Upper lobe of right lung (tissue), 1 donor: ENCODE results near the gene C10orf53. TPM values are rescaled to one million over a fixed set of nuclear protein-coding genes. Genes with fewer than 3 reads are reported as not detected.

Experiments
- ATAC-seq: fragments of 200-7000 bp; cut with Tn5 transposase; one replicate; pipeline ENCODE4 v1.9.1; 2020; ENCODE audit warnings: mild to moderate bottlenecking, moderate library complexity
- DNase-seq: peaks from one replicate; pipeline ENCODE4 v3.0.0-alpha.2; 2020
- H3K27ac ChIP-seq: fragments of 200-600 bp; one replicate; pipeline ENCODE4 v1.8.0; 2022
- H3K27me3 ChIP-seq: fragments of 200-600 bp; one replicate; pipeline ENCODE4 v1.8.0; 2022; ENCODE audit warnings: mild to moderate bottlenecking
- H3K36me3 ChIP-seq: fragments of 200-600 bp; one replicate; pipeline ENCODE4 v1.8.0; 2022
- H3K4me1 ChIP-seq: fragments of 200-600 bp; one replicate; pipeline ENCODE4 v1.8.0; 2022
- H3K4me3 ChIP-seq: fragments of 200-600 bp; one replicate; pipeline ENCODE4 v1.8.0; 2022; ENCODE audit warnings: mild to moderate bottlenecking
- H3K9me3 ChIP-seq: fragments of 200-600 bp; one replicate; pipeline ENCODE4 v1.8.0; 2022
- intact Hi-C: fragments of 100-400 bp; cut with DNase I; formaldehyde crosslinking; loops from one replicate; pipeline ENCODE4 v1.11.0; 2022
- total RNA-seq: library from RNA; stranded (reverse); fragmentation: NEBNext Ultra II Directional; extraction: Animal tissue kit (Norgen Biotek cat#: 25700); gene quantifications from one replicate; pipeline ENCODE4 v1.2.1, GENCODE V29; 2021
- TF ChIP-seq, protein P1 (sequence below): fragments of 200-600 bp; IDR thresholded peaks from one replicate; pipeline ENCODE4 v1.8.0; 2022; ENCODE audit warnings: antibody characterized with exemption
- donor health status: DM: no; HTN: yes; CAD: no; lungs with severe emphysema.

Gene C10orf53
- total RNA-seq, 1 donor from 2014 or later, result not detected

DNA sequence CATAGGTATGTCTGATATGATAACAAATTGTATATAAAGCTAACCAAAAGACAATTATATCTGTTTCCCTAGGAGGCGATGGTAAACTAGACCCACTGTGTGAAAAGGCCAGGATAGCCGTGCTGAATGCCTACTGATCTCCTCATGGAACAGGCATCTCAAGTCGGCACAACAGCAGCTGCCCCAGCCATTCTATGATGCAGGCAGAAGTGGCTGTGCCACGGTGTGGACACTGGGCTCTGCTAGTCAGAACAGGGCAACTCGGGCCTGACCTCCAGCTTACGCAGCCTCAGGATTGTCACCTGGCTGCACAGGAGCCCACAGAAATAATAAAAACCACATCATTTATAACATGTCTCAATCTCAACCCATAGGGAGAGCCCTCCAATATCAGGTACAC is 15.0 kb downstream of the C10orf53 start:
- no peaks in the 10 kb centered on the region for H3K4me1 ChIP-seq
- H3K36me3 ChIP-seq, result no peaks in the 10 kb centered on the region
- no peak overlapping the region for H3K4me3 ChIP-seq
- intact Hi-C loops, result no loop called here
- H3K27me3 ChIP-seq, result peaks cover 21% of the 10 kb centered on the region
- DNase-seq (no peak), ATAC-seq (no peak)
- H3K27ac ChIP-seq, result no peak overlapping the region
- TF ChIP-seq, protein P1, sequence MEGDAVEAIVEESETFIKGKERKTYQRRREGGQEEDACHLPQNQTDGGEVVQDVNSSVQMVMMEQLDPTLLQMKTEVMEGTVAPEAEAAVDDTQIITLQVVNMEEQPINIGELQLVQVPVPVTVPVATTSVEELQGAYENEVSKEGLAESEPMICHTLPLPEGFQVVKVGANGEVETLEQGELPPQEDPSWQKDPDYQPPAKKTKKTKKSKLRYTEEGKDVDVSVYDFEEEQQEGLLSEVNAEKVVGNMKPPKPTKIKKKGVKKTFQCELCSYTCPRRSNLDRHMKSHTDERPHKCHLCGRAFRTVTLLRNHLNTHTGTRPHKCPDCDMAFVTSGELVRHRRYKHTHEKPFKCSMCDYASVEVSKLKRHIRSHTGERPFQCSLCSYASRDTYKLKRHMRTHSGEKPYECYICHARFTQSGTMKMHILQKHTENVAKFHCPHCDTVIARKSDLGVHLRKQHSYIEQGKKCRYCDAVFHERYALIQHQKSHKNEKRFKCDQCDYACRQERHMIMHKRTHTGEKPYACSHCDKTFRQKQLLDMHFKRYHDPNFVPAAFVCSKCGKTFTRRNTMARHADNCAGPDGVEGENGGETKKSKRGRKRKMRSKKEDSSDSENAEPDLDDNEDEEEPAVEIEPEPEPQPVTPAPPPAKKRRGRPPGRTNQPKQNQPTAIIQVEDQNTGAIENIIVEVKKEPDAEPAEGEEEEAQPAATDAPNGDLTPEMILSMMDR, result no peak
- no peaks in the 10 kb centered on the region for H3K9me3 ChIP-seq

DNA sequence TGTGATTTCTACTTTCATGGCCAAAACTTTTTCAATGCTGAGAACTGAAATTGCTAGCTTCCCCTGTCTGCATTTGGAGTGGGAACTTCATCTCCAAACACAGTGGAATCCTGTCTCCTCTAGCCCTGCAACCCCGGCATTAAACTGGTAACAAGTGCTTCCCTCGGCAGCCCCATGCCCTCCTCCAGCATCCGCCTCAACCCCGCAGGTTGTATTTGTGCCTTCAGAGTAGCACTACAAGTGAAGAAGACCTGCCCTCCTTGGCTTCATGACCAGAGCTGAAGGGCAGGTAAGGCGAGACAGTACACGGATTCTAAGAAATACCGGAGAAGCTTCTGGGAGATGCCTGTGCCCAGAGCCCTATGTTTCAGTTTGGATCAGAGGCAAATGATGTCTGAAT is 16.9 kb downstream of the C10orf53 start:
- no peak overlapping the region for H3K4me3 ChIP-seq
- TF ChIP-seq, protein P1, result no peak
- H3K36me3 ChIP-seq, result no peaks in the 10 kb centered on the region
- H3K9me3 ChIP-seq, result no peaks in the 10 kb centered on the region
- intact Hi-C loops, result no loop called here
- H3K27ac ChIP-seq, result no peak overlapping the region
- H3K27me3 ChIP-seq, result peaks cover 9% of the 10 kb centered on the region
- DNase-seq (no peak), ATAC-seq (no peak)
- no peaks in the 10 kb centered on the region for H3K4me1 ChIP-seq

DNA sequence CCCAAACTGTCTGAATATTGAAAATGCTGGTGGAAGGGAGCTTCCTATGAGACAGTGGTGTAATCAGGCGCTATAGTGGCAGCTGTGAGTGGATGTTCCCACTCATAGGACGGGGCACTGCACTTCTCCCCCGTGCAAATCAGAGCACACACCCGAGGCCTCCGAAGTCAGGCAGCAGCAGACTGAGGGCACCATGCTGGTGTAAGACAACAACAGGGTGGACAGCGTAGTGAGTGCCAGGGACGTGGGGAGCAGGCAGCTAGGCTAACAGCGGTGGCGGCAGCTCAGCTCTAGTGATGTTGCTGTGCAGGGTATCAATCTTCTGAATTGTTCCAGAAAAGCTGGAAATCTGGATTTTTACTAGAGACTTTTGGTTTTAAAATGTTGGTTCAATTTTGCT is 19.2 kb downstream of the C10orf53 start:
- no peaks in the 10 kb centered on the region for H3K4me1 ChIP-seq
- H3K4me3 ChIP-seq, result no peak overlapping the region
- ATAC-seq, result no peak
- no peaks in the 10 kb centered on the region for H3K9me3 ChIP-seq
- no peak for DNase-seq
- TF ChIP-seq, protein P1, result no peak
- no peak overlapping the region for H3K27ac ChIP-seq
- no peaks in the 10 kb centered on the region for H3K36me3 ChIP-seq
- intact Hi-C loops, result no loop called here
- no peaks in the 10 kb centered on the region for H3K27me3 ChIP-seq

GRCh38 chr10:49700211-49700610 is 20.8 kb downstream of the C10orf53 start:
- Histone ChIP-seq H3K36me3 (no peaks in the 10 kb centered on the region), H3K4me3 (no peak overlapping the region), H3K4me1 (no peaks in the 10 kb centered on the region), H3K9me3 (no peaks in the 10 kb centered on the region), H3K27ac (no peak overlapping the region), H3K27me3 (no peaks in the 10 kb centered on the region)
- TF ChIP-seq, protein P1, result no peak
- DNase-seq, result no peak
- no peak for ATAC-seq
- intact Hi-C loops, result no loop called here

DNA sequence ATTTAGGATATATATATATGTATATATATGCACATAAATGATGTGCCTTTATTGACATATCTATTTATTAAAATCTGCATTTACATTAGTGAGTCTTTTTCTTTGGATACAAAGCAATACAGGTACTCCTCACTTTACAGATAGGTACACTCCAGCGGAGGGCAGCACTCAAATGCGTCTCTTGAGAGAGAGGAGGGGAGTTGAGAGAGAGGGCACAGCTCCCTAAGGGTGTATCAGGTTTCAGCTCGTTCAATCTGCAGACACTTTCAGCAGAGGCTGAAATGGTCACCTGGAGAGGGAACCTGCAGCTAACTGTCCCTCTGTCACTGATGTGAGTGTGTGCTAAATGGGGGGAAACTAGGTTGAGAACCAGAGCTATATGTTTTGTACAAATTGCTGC is 21.5 kb downstream of the C10orf53 start:
- TF ChIP-seq, protein P1, result no peak
- Histone ChIP-seq H3K4me3 (no peak overlapping the region), H3K9me3 (no peaks in the 10 kb centered on the region), H3K27me3 (no peaks in the 10 kb centered on the region), H3K36me3 (no peaks in the 10 kb centered on the region), H3K27ac (no peak overlapping the region), H3K4me1 (no peaks in the 10 kb centered on the region)
- no peak for DNase-seq
- no peak for ATAC-seq
- intact Hi-C loops, result no loop called here

DNA sequence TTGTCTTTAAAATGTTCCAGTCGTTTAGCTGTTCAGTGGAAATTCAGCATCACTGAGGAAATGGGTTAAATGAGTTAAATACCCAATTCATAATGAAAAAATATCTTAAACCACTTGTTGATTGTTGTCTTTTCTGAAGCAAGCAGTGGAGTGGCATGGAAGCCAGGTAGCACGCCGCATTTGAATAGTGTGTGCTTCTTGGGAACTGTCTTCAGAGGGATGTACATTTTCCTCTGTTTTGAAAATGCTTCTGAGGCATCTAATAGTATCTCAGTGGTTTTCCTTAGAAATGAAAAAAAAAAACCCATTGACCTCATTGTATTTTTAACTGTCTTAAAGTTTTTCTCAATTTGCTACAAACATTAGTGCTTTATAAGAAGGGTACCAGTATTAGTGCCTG is 28.1 kb downstream of the C10orf53 start:
- Histone ChIP-seq H3K36me3 (no peaks in the 10 kb centered on the region), H3K9me3 (no peaks in the 10 kb centered on the region), H3K27me3 (no peaks in the 10 kb centered on the region), H3K4me3 (no peak overlapping the region), H3K4me1 (no peaks in the 10 kb centered on the region), H3K27ac (no peak overlapping the region)
- intact Hi-C loops, result no loop called here
- DNase-seq (no peak), ATAC-seq (no peak)
- TF ChIP-seq, protein P1, result no peak
